ENCODE data around the gene ID1. TPM values are rescaled to one million over a fixed set of nuclear protein-coding genes. Genes with fewer than 3 reads are reported as not detected.

The ID1 gene
- total and polyA plus RNA-seq, 2 of the 13 experiments (the other 11 are each of a cell fraction or from before 2014, with no cell fraction given) = 320 to 419 TPM

- TF ChIP-seq TFE3 (CRISPR knock-in tag; IDR thresholded peaks at IDR 0.05) (no peak), ZNF850 (CRISPR knock-in tag; conservative IDR thresholded peaks at IDR 0.05) (no peak), TCF7L2 (IDR thresholded peaks at IDR 0.05; ENCODE audit: low read depth, low read length) (no peak), ZNF777 (CRISPR knock-in tag; IDR thresholded peaks at IDR 0.05) (0 out of 2 replicates have a peak, but pooled peaks have one; percentile 1), ONECUT2 (CRISPR knock-in tag; IDR thresholded peaks at IDR 0.05) (no peak), PHF20 (CRISPR knock-in tag; IDR thresholded peaks at IDR 0.05) (no peak), ZNF768 (CRISPR knock-in tag; IDR thresholded peaks at IDR 0.05) (no peak), SAP130 (CRISPR knock-in tag; IDR thresholded peaks at IDR 0.05; ENCODE audit: low read depth) (no peak), FUBP1 (CRISPR knock-in tag; IDR thresholded peaks at IDR 0.05; ENCODE audit: borderline replicate concordance) (no peak), ZFP36L2 (CRISPR knock-in tag; IDR thresholded peaks at IDR 0.05) (no peak), SP1 (IDR thresholded peaks at IDR 0.05) (no peak), SP1 (CRISPR knock-in tag; IDR thresholded peaks at IDR 0.05) (no peak), ARID2 (CRISPR knock-in tag; IDR thresholded peaks at IDR 0.05; ENCODE audit: borderline replicate concordance) (no peak), PAF1 (CRISPR knock-in tag; IDR thresholded peaks at IDR 0.05) (no peak), ZNF383 (CRISPR knock-in tag; IDR thresholded peaks at IDR 0.05; ENCODE audit: borderline replicate concordance) (no peak), ZBTB39 (CRISPR knock-in tag; IDR thresholded peaks at IDR 0.05) (no peak), HNRNPH1 (optimal IDR thresholded peaks at IDR 0.05; ENCODE audit: low read depth, low read length) (no peak), ZNF891 (CRISPR knock-in tag; IDR thresholded peaks at IDR 0.05) (peak; percentile 42; the same call in 1 of the 2 replicates), ZNF512B (CRISPR knock-in tag; IDR thresholded peaks at IDR 0.05; ENCODE audit: borderline replicate concordance) (no peak), SSRP1 (CRISPR knock-in tag; IDR thresholded peaks at IDR 0.05) (no peak), ZBTB42 (CRISPR knock-in tag; IDR thresholded peaks at IDR 0.05) (no peak), ZNF672 (CRISPR knock-in tag; IDR thresholded peaks at IDR 0.05) (no peak), ZNF124 (CRISPR knock-in tag; IDR thresholded peaks at IDR 0.05) (no peak), ZNF225 (CRISPR knock-in tag; IDR thresholded peaks at IDR 0.05) (no peak), RELA (CRISPR knock-in tag; IDR thresholded peaks at IDR 0.05) (no peak)
Measured at GRCh38 chr20:31570021-31570463, 35.0 kb upstream of the ID1 start (continued).

Data from HepG2 (cell line).